SW 1271 (cell line): ENCODE measurements around the gene SLC25A31.
A peak's percentile ranks its signal among the peaks of the same experiment; 100 is the strongest.

Experiments used
- DNase-seq, 2 experiments: peaks; one replicate each; lab custom pipeline; 2025; lab: John Stamatoyannopoulos, UW

SLC25A31 gene

DNA sequence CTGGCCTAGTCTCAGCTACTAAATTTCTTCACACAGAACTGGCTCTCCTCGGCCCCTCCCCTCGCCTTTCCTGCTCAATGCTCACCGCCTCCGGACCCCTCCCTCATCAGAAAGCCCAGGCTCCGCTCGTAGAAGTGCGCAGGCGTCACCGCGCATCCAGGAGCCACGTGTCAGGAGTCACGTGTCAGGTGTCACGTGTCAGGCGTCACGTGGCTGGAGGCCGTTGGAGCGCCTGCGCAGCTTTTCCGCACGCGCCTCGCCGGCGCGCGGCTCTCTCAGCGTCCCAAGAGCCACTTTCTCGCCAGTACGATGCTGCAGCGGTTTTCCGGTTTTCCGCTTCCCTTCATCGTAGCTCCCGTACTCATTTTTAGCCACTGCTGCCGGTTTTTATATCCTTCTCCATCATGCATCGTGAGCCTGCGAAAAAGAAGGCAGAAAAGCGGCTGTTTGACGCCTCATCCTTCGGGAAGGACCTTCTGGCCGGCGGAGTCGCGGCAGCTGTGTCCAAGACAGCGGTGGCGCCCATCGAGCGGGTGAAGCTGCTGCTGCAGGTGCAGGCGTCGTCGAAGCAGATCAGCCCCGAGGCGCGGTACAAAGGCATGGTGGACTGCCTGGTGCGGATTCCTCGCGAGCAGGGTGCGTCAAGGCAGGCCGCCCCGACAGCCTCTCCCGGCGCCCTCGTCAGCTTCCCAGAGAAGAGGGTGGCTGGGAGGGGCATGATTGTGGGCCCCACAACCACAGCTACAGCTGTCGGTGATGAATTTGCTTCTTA is at the start of gene SLC25A31:
Gene SLC25A31, plus strand, starts transcription at position 259 of the 772 bp plus-strand sequence. Its CDS starts 146 bp downstream, at position 405.
- DNase-seq: no peak

DNA sequence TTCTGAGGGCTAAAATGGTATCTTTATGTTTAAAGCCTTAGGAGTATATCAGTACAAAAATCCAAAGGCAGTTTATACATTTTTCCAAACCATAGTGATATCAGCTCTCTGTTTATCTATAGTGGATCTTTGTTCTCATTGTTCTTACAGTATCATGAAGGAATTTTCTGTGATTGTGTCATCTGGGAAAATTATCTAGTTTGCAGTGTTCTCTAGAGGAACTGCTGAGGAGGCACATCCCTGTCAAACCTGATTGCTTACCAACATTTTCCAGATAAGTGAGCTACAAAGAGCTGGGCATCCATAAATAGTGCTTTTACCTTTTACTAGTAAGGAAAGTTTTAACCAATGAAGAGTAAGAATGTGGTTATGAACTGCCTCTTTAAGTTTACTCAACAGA is 44.9 kb upstream of the SLC25A31 start:
- DNase-seq: no peak

DNA sequence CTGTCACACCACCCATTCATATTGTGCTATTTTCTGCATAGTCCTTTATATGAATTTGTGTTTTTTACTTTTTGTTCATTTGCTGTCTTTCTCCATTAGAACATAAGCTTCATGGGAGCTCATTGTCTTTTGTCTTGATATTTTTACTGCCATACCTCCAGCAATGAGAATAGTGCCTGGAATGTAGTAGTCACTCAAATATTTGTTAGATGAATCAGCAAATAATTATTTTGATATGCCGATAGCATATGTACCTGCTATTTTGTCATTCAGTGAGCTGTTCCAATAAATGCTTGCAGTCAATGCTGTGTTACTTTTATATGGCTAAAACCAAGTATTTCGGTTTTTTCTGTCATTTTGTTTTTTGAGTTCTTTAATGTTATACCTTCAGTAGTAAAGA is 43.5 kb upstream of the SLC25A31 start:
- peak in 1 of 2 experiments; percentile 29 for DNase-seq

DNA sequence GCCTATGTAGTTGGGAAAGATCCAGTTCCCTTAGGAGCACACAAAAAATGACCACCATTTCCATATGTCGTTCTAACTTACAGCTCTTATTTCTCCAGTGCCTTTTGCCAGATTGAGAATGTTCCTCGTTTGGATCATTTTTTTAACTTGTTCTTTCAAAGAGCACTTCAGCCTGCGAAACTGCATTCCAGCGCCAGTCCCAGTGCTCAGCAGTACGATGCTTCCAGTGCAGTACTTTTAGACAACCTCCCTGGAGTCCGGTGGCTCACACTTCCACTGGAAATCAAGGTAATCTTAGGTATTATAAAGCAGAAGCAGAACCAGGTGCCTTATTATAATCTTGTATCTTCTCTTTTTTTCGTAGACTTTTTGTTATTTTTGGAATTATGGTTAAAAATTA is 42.6 kb upstream of the SLC25A31 start:
- DNase-seq: no peak

DNA sequence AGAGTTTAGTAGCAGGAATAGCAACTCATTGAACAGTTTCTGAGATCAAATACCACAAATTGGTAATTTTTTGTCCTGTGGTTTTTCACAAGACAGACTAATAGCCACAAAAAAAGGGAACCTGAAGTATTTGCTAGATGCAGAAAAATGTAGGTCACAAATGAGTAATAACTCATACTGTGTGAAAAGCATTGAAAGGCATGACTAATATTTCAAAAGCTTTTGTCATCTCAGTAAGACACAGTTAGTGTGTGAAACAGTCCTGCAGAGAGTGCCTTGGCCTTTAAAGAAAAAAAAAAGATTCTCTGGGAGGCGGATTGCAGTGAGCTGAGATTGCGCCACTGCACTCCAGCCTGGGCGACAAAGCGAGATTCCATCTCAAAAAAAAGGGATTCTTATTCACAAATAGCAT is 31.4 kb upstream of the SLC25A31 start:
- peak in 1 of 2 experiments; percentile 5 for DNase-seq

DNA sequence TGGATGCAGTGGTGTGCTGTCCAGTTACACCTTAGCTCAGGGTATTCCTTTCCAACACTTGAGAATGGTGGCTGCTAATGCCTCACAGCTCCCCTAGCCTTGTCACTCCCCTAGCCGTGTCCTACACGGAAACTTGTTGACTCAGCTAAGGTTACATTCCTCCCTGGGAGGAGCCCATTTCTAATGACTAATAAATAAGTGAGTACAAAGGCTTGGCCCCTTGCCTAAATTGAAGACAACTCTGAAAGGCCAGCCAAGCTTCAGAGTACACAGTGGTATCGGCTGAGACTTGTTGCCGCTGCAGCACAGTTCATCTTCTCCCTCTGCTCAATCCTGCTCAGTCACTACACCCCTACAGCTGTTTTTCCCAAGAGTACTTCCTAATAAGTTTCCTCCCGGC is 21.2 kb upstream of the SLC25A31 start:
- no peak for DNase-seq

DNA sequence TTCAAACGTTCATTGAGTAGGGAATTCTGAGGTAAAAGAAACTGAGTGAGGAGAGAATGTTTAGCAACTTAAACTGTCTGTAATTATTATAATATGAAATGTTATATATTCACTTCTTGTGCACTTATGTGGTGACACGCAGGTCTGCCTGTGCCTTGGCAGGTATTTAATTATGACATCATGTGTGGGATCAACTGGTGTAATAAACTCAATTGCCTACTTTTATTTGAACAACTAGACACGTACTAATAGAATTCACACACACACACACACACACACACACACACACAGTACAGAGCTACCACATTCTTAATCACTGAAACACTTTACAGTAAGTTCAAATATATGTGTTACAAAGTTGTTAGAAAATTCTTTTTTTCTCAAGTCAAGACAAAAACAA is 20.7 kb upstream of the SLC25A31 start:
- no peak for DNase-seq

DNA sequence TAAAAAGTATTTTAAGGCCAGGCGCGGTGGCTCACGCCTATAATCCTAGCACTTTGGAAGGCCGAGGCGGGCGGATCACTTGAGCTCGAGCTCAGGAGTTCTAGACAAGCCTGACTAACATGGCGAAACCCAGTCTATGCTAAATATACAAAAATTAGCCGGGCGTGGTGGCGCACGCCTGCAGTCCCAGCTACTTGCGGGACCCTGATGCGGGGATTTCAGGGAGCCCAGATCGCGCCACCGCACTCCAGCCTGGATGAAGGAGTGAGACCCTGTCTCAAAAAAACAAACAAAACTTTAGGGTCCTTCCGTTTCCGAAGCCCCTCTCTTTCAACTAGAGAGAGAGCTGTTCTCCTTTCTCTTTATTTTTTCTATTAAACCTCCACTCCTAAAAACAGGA is 1.2 kb downstream of the SLC25A31 start:
- no peak for DNase-seq

DNA sequence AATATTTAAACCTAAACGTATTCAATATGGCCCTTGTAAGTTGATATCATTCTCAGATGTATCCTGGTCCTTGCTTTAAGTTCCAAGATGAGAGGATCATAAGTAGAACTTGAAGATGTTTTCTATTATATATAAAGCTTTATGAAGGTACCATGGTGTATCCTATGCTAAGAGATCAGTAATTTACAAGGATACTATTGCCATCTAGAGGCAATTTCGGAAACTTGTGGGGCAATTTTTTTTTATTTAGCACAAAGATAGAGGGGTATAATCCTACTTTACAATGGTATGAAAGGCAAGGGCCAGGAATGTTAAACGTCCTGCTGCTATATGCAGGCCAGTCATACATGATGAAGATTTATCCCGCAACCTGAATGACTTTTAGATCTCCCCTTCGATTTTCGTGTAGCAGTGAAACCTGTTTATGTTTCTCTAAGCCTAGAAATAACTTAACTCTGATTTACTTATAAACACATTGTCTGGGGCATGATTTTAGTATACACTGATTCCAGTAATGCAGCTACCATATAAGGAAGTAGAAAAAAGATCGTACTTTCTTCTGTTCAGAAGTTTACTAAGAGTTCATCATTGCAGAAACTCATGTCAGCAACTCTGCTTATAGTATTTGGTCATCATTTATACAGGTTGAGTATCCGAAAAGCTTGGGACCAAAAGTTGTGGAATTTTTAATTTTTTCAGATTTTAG is 2.6 kb downstream of the SLC25A31 start:
- DNase-seq: peak in 1 of 2 experiments; percentile 50

DNA sequence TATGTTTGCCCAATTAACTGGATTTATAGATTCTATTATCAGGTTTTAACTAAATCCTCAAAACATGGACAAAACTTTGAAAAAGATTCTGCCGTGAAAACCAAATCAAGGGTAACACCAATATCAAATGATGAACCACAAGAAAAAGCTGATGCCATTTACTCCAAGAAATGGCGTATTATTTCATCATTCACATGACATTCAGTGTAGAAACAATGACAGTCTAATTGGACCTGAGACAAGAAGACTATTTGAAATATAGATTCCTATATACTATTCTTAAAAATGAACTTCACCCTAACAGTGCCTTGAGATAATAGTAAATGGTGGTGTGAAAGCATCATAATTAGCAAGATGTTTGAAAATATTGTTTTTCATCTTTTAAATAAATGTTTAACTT is 4.8 kb downstream of the SLC25A31 start:
- DNase-seq: no peak

DNA sequence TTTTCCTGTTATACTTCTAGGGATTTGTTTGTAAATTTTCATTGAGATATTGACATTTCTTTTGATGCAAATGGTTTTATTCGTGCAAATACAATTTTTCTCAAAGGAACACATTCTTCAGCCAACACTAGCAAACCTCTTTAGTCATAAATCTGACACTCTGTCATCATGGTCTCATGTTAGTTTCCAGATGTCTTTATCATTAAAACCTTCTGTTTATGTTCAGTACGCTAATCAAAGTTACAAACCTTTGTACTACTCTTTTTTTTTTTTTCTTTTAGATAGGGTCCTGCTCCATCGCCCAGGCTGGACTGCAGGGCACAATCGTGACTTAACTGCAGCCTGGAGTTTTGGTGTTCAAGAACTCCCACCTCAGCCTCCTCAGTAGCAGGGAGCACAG is 7.1 kb downstream of the SLC25A31 start:
- DNase-seq: no peak

DNA sequence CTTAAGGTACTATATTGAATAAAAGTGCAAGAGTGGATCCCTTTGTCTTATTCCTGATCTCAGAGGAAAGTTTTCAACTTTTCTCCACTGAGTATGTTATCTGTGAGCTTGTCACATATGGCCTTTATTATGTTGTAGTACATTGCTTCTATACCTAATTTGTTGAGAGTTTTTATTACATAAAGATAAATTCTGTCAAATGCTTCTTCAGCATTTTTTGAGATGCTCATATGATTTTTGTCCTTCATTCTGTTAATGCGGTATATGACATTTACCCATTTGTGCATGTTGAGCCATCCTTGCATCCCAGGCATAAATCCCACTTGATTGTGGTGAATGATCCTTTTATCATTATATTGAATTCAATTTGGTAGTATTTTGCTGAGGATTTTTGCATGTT is 11.0 kb downstream of the SLC25A31 start:
- DNase-seq: no peak

DNA sequence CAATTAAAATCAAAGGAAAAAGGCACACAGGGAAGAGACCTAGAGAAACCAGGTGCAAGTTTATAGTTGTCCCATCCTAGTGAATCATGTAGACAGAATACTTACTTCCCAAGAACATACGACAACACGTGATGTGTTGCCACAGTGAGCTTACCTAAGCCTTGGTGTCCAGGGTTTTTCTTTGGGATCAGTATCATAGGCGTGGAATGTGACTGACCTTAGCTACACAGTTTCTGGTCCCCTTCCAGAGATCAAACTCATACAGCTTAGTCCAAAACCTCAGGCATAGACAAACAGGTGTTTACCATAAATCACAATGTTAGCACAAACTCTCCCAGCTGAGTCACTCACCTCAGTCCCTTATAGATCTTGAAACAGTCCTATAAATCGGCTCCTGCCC is 17.7 kb downstream of the SLC25A31 start:
- no peak for DNase-seq

DNA sequence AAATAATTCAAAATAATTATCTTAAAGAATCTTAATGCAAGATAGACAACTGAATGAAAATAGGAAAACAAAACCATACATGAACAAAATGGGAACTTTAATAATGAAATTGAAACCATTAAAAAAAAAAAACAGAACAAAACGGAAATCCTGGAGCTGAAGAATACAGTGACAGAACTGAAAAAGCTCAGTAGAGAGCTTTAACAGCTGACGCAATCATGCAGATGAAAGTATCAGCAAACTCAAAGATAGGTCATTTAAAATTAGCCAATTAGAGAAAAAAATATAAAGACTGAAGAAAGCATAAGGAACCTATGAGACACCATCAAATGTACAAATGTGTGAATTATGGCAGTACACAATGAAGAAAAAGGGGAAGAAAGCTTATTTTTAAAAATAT is 18.8 kb downstream of the SLC25A31 start:
- DNase-seq: no peak

DNA sequence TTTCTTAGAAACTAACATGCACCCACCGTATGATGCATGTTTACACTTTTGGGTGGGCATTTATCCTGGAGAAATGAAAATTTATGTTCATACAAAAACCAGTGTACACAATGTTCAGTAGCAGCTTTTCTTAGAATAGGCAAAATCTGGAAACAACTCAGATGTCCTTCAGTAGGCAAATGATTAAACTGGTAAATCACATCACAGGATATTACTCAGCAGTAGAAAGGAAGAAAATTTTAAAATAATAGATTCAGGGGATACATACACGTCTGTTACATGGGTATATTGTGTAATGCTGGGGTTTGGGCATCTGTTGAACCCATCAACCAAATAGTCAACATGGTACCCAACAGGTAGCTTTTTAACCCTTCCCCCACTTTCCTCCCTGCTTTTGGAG is 26.7 kb downstream of the SLC25A31 start:
- no peak for DNase-seq

DNA sequence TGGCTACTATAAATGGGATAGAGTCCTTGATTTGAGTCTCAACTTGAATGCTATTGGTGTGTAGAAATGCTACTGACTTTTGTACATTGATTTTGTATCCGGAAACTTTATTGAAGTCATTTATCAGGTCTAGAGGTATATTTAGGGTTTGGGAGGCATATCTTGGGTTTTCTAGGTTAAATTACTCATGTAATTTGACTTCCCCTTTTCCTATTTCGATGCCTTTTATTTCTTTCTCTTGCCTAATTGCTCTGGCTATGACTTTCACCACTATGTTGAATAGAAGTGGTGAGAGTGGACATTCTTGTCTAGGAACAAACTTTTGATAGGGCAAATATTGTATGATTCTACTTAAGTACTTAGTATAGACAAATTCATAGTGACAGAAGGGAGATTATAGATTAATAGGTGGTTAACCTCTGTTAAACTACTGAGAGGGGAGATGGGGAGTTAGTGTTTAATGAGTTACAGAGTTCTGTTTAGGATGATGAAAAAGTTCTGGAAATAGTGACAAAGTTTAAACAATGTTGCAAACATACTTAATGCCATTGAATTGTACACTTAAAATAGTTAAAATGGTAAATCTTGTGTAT is 29.1 kb downstream of the SLC25A31 start:
- DNase-seq: no peak

DNA sequence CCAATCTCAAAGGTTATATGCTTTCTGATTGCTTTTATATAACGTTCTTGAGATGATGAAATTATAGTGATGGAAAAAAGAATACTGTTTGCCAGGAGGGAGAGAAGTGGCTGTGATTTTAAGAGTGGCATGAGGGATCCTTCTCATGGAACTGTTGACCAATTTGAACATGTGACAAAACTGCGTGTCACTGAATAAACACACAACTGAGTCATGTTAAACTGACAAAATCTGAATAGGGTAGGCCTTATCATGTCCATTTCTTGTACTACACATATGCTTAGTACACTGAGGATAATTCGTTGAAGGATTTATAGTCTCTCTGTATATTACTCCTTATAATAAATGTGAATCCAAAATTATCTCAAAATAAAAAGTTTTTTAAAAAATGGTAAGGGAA is 29.7 kb downstream of the SLC25A31 start:
- DNase-seq: no peak

DNA sequence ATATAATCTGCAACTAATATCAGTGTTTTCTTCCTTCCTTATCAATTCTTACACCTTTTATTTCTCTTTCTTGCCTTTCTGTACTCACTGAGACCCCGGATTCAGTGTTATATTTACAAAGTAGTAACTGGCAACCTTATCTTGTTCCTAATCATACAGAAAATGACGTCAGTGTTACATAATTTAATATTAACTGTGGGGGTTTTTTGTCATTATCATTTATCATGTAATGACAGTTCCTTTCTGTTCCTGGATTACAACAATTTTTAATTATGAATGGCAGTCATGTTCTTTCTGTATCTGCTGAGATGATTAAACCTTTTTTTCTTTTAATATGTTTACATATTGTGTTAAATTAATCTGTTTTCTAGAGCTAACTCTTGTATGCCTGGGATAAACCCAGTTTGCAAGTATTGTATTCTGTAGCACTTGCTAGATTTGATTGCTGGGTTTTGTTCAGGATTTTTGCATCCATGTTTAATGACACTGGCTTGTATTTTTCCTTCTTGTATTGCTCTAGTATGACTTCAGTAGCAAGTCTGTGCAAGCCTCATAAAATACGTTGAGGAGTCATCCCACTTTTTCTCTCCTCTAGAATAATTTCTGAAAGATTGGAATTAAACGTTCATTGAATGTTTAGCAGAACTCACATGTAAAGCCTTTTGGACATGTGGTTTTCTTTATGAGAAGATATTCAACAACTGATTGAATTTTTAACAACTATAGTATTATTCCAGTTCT is 41.5 kb downstream of the SLC25A31 start:
- DNase-seq: no peak

DNA sequence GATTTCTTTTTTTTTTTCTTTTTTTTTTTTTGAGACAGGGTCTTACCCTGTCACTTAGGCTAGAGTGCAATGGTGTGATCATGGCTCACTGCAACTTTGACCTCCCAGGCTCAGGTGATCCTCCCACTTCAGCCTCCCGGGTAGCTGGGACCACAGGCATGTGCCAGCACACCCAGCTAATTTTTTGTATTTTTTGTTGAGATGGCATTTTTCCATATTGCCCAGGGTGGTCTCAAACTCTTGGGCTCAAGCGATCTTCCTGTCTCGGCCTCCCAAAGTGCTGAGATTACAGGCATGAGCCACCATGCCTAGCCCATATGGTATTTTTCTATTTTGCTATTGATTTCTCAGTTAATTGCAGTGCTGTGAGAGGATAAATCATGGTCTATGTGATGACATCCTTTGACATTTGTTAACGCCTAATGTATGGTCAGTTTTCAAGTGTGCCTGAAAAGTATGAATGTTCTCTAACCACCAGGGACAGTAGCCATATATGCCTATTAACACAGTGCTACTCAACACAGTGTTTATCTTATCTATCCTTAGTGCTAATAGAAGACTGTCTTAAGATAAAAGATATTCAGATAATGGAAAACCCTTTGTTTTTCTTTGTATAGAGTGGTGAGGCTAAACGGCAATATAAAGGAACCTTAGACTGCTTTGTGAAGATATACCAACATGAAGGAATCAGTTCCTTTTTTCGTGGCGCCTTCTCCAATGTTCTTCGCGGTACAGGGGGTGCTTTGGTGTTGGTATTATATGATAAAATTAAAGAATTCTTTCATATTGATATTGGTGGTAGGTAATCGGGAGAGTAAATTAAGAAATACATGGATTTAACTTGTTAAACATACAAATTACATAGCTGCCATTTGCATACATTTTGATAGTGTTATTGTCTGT is 42.8 kb downstream of the SLC25A31 start:
- DNase-seq: no peak

DNA sequence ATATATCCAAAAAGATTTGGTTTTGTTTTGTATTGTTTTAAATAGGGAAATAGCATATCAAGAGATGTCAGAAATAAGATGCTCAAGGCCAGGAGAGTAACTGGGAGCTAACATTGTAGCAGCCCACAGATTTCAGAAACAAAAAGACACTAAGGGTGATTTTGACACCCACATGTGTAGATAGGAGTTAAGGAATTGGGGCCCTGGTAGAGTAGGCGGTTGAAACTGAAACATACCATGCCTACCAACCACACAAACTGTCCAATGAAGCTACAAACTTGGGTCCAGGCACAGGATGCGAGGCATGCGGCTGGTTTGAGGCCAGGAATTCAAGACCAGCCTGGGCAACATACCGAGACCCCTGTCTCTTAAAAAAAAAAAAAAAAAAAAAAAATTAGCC is 45.6 kb downstream of the SLC25A31 start:
- no peak for DNase-seq

DNA sequence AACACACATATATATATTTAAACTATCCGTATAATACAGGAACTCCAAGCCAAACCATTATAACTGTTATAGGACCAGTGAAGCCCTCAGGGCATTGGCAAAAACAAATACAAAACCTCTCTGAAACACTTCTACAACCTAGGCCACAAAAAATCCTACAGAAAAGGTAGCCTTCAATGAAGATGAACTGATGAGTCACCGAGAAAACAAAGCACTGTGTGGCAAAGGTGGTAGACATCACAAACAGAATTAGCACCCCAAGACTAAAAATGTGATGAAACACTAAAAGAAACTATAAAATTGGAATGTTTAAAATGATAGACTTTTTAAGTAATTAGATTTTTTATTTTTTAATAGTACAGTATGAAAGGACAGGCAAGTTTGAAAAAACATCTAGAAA is 46.4 kb downstream of the SLC25A31 start:
- DNase-seq: no peak
